AG10803 (cell line): ENCODE data around the gene IL9.

ENCODE experiments used
- DNase-seq: peaks from one replicate; pipeline ENCODE4 v3.0.0; 2010; ENCODE audit warnings: low read depth
- H3K4me3 ChIP-seq: 2 replicates; pipeline ENCODE4 v1.5.1; 2011; ENCODE audit warnings: mild to moderate bottlenecking, low read length, control low read depth
- CTCF ChIP-seq: conservative IDR thresholded peaks from 2 replicates; pipeline ENCODE4 v1.5.1; 2011; ENCODE audit warnings: mild to moderate bottlenecking, low read length, control low read depth, inconsistent platforms

IL9 gene

GRCh38 chr5:135873831-135874230 is 21.8 kb downstream of the IL9 start:
- DNase-seq = no peak
- TF ChIP-seq CTCF = no peak
- H3K4me3 ChIP-seq = no peak overlapping the region

GRCh38 chr5:135871268-135871915 is 24.2 kb downstream of the IL9 start:
- TF ChIP-seq CTCF = no peak
- no peak overlapping the region for H3K4me3 ChIP-seq
- DNase-seq = no peak

GRCh38 chr5:135869935-135870334 is 25.7 kb downstream of the IL9 start:
- no peak for TF ChIP-seq CTCF
- no peak for DNase-seq
- H3K4me3 ChIP-seq = no peak overlapping the region

- no peak for TF ChIP-seq CTCF
- no peak for DNase-seq
Observed at GRCh38 chr5:135869276-135869675, 26.4 kb downstream of the IL9 start.

GRCh38 chr5:135868681-135869080 is 27.0 kb downstream of the IL9 start:
- no peak overlapping the region for H3K4me3 ChIP-seq
- no peak for TF ChIP-seq CTCF
- no peak for DNase-seq

More at GRCh38 chr5:135869276-135869675, 26.4 kb downstream of the IL9 start:
- no peak overlapping the region for H3K4me3 ChIP-seq

- DNase-seq = no peak
- H3K4me3 ChIP-seq = no peak overlapping the region
- no peak for TF ChIP-seq CTCF
Observed at GRCh38 chr5:135867599-135867998, 28.0 kb downstream of the IL9 start.

GRCh38 chr5:135866016-135866415 is 29.6 kb downstream of the IL9 start:
- no peak overlapping the region for H3K4me3 ChIP-seq
- TF ChIP-seq CTCF = no peak
- no peak for DNase-seq
